Endodermal cell (in vitro differentiated cells): ENCODE data around the gene SERPINE3. TPM values are rescaled to one million over a fixed set of nuclear protein-coding genes. Genes with fewer than 3 reads are reported as not detected.

Source experiments
- DNase-seq: peaks from one replicate; pipeline ENCODE4 v3.0.0-alpha.2; 2017
- H3K27ac ChIP-seq: 2 replicates; pipeline ENCODE4 v1.5.1; 2013; ENCODE audit warnings: mild to moderate bottlenecking, low read depth, low read length, moderate library complexity
- H3K27me3 ChIP-seq: 2 replicates; pipeline ENCODE4 v1.6.1; 2013; ENCODE audit warnings: mild to moderate bottlenecking, low read length, moderate library complexity; ENCODE audit not compliant: insufficient read depth, control insufficient read depth, poor library complexity, severe bottlenecking
- H3K36me3 ChIP-seq: 2 replicates; pipeline ENCODE4 v1.7.0; 2013; ENCODE audit warnings: mild to moderate bottlenecking, low read length, moderate library complexity; ENCODE audit not compliant: control insufficient read depth, insufficient read depth
- H3K4me1 ChIP-seq: one replicate; pipeline ENCODE4 v1.7.0; 2013; ENCODE audit warnings: low read length; ENCODE audit not compliant: control insufficient read depth, insufficient read depth
- H3K4me3 ChIP-seq: 2 replicates; pipeline ENCODE4 v1.5.1; 2013; ENCODE audit warnings: mild to moderate bottlenecking, low read length, moderate library complexity
- H3K9ac ChIP-seq: 2 replicates; pipeline ENCODE4 v1.6.1; 2013; ENCODE audit warnings: mild to moderate bottlenecking, low read length, moderate library complexity; ENCODE audit not compliant: poor library complexity, severe bottlenecking; ENCODE audit errors: extremely low read depth
- H3K9me3 ChIP-seq: 2 replicates; pipeline ENCODE4 v1.6.1; 2013; ENCODE audit warnings: mild to moderate bottlenecking, low read length, moderate library complexity; ENCODE audit not compliant: control insufficient read depth
- H3K27ac Mint-ChIP-seq: 2 replicates; pipeline ENCODE4 v1.8.0; 2020; ENCODE audit warnings: mixed read lengths
- H3K27me3 Mint-ChIP-seq: 2 replicates; pipeline ENCODE4 v1.8.0; 2021; ENCODE audit warnings: mild to moderate bottlenecking, mixed read lengths; ENCODE audit not compliant: insufficient read depth
- H3K36me3 Mint-ChIP-seq: 2 replicates; pipeline ENCODE4 v1.8.0; 2020; ENCODE audit warnings: low read depth, mixed read lengths
- H3K4me1 Mint-ChIP-seq: 2 replicates; pipeline ENCODE4 v1.8.0; 2020; ENCODE audit warnings: mixed read lengths
- H3K4me3 Mint-ChIP-seq: 2 replicates; pipeline ENCODE4 v1.8.0; 2020; ENCODE audit warnings: mild to moderate bottlenecking, moderate library complexity, mixed read lengths
- H3K9me3 Mint-ChIP-seq: 2 replicates; pipeline ENCODE4 v1.8.0; 2020; ENCODE audit warnings: mild to moderate bottlenecking, mixed read lengths
- CTCF ChIP-seq: fragments of 200-600 bp; sonication (generic); conservative IDR thresholded peaks from 2 replicates; pipeline ENCODE4 v1.5.0; 2021; ENCODE audit warnings: antibody characterized with exemption, mild to moderate bottlenecking
- WGBS, 2 experiments: methylation state at CpG; one replicate each; pipeline versions ENCODE4 v1.1.5 to v1.1.7; 2013; ENCODE audit warnings: missing lambda C conversion rate in 2 of 2, mixed read lengths in 1 of 2; ENCODE audit not compliant: insufficient coverage in 1 of 2, insufficient read length in 1 of 2; 5-methylcytosine and 5-hydroxymethylcytosine counted together
- total RNA-seq, 2 donors: library from RNA; stranded (reverse); fragmentation: NEBNext Ultra II Directional in 1 of 2; extraction: Animal tissue kit (Norgen Biotek cat#: 25700) in 1 of 2; gene quantifications; 2 replicates in 1 of 2; 3 replicates in 1 of 2; pipeline ENCODE4 v1.2.1, GENCODE V29; 2021

The SERPINE3 gene
- total RNA-seq, 2 donors from 2014 or later: 0.89 TPM; not detected in 1

GRCh38 chr13:51321836-51322235, 17.7 kb upstream of the SERPINE3 start:
- Histone ChIP-seq H3K4me3 (no peak overlapping the region), H3K27ac (no peak overlapping the region), H3K4me1 (no peaks in the 10 kb centered on the region), H3K36me3 (no peaks in the 10 kb centered on the region), H3K27me3 (no peaks in the 10 kb centered on the region), H3K9me3 (no peaks in the 10 kb centered on the region), H3K9ac (no peak overlapping the region)
- Mint-ChIP-seq H3K4me1 (peaks cover 6% of the 10 kb centered on the region), H3K27ac (no peak overlapping the region), H3K27me3 (peaks cover 34% of the 10 kb centered on the region), H3K36me3 (no peaks in the 10 kb centered on the region), H3K9me3 (no peaks in the 10 kb centered on the region), H3K4me3 (no peak overlapping the region)
- TF ChIP-seq CTCF: no peak
- DNase-seq: no peak
- WGBS, 2 experiments: 83% methylated on average over 1 to 2 of the region's 2 CpGs

- H3K9me3 Mint-ChIP-seq: no peaks in the 10 kb centered on the region
- H3K4me1 Mint-ChIP-seq: peaks cover 6% of the 10 kb centered on the region
- H3K4me3 Mint-ChIP-seq: no peak overlapping the region
- H3K27me3 ChIP-seq: no peaks in the 10 kb centered on the region
- no peaks in the 10 kb centered on the region for H3K4me1 ChIP-seq
- H3K27ac ChIP-seq: no peak overlapping the region
- H3K4me3 ChIP-seq: no peak overlapping the region
- H3K9me3 ChIP-seq: no peaks in the 10 kb centered on the region
- DNase-seq: peak; percentile 50
- TF ChIP-seq CTCF: peak; percentile 23
- H3K27me3 Mint-ChIP-seq: peaks cover 26% of the 10 kb centered on the region
- no peaks in the 10 kb centered on the region for H3K36me3 ChIP-seq
- H3K36me3 Mint-ChIP-seq: no peaks in the 10 kb centered on the region
- H3K9ac ChIP-seq: no peak overlapping the region
- H3K27ac Mint-ChIP-seq: no peak overlapping the region
- WGBS, 2 experiments: 75 to 82% methylated on average over 3 of the region's 3 CpGs
Observed at GRCh38 chr13:51322826-51323225, 16.7 kb upstream of the SERPINE3 start.

GRCh38 chr13:51323824-51324511, 15.5 kb upstream of the SERPINE3 start:
- H3K4me3 Mint-ChIP-seq: no peak overlapping the region
- no peak for TF ChIP-seq CTCF
- no peaks in the 10 kb centered on the region for H3K27me3 ChIP-seq
- no peak overlapping the region for H3K4me3 ChIP-seq
- no peak overlapping the region for H3K27ac ChIP-seq
- H3K4me1 Mint-ChIP-seq: peaks cover 6% of the 10 kb centered on the region
- H3K27me3 Mint-ChIP-seq: peaks cover 15% of the 10 kb centered on the region
- peaks cover 4% of the 10 kb centered on the region for H3K4me1 ChIP-seq
- no peak overlapping the region for H3K27ac Mint-ChIP-seq
- no peak overlapping the region for H3K9ac ChIP-seq
- 84 to 94% methylated on average over 2 to 5 of the region's 5 CpGs for WGBS, 2 experiments
- H3K9me3 Mint-ChIP-seq: no peaks in the 10 kb centered on the region
- DNase-seq: peak; percentile 30
- no peaks in the 10 kb centered on the region for H3K36me3 ChIP-seq
- H3K9me3 ChIP-seq: no peaks in the 10 kb centered on the region
- H3K36me3 Mint-ChIP-seq: no peaks in the 10 kb centered on the region
